Measurements from ENCODE around the gene TRIM38.

The TRIM38 gene

GRCh38 chr6:25972902-25973301, 10.3 kb downstream of the TRIM38 start:
- peaks cover 0 to 39% (median 26%) of the 10 kb centered on the region in 4 donors for H3K4me1 ChIP-seq
- H3K9me3 ChIP-seq = no peaks in the 10 kb centered on the region
- H3K27ac ChIP-seq = no peak overlapping the region
- no peak for DNase-seq
- H3K4me3 ChIP-seq = no peak overlapping the region
- intact Hi-C loops (cut with DNase I; ENCODE audit: low total_unique reads) = no loop called here
- H3K27me3 ChIP-seq = no peaks in the 10 kb centered on the region
- peaks cover 82 to 92% (median 83%) of the 10 kb centered on the region in 3 donors for H3K36me3 ChIP-seq
- no peak for TF ChIP-seq CTCF (IDR thresholded peaks at IDR 0.05)

GRCh38 chr6:25973923-25974555, 11.4 kb downstream of the TRIM38 start:
- H3K36me3 ChIP-seq = peaks cover 89 to 92% (median 92%) of the 10 kb centered on the region in 3 donors
- no peak for TF ChIP-seq CTCF (IDR thresholded peaks at IDR 0.05)
- no peaks in the 10 kb centered on the region for H3K9me3 ChIP-seq
- peaks cover 0 to 27% (median 20%) of the 10 kb centered on the region in 4 donors for H3K4me1 ChIP-seq
- intact Hi-C loops (cut with DNase I; ENCODE audit: low total_unique reads) = no loop called here
- H3K27ac ChIP-seq = no peak overlapping the region
- H3K27me3 ChIP-seq = no peaks in the 10 kb centered on the region
- no peak for DNase-seq
- H3K4me3 ChIP-seq = no peak overlapping the region

- no peaks in the 10 kb centered on the region for H3K27me3 ChIP-seq
- H3K4me1 ChIP-seq = peaks cover 0 to 12% (median 9%) of the 10 kb centered on the region in 4 donors
- no peak for TF ChIP-seq CTCF (IDR thresholded peaks at IDR 0.05)
- no peak overlapping the region for H3K27ac ChIP-seq
- no peaks in the 10 kb centered on the region for H3K9me3 ChIP-seq
- no peak for DNase-seq
- no peak overlapping the region for H3K4me3 ChIP-seq
- intact Hi-C loops (cut with DNase I; ENCODE audit: low total_unique reads) = no loop called here
- peaks cover 82 to 94% (median 85%) of the 10 kb centered on the region in 3 donors for H3K36me3 ChIP-seq
Measured at GRCh38 chr6:25975923-25976560, 13.4 kb downstream of the TRIM38 start.

GRCh38 chr6:25980935-25981334, 18.3 kb downstream of the TRIM38 start:
- DNase-seq = no peak
- H3K27me3 ChIP-seq = no peaks in the 10 kb centered on the region
- no peaks in the 10 kb centered on the region for H3K9me3 ChIP-seq
- no peak overlapping the region for H3K27ac ChIP-seq
- no peaks in the 10 kb centered on the region for H3K4me1 ChIP-seq
- no peak overlapping the region for H3K4me3 ChIP-seq
- TF ChIP-seq CTCF (IDR thresholded peaks at IDR 0.05) = no peak
- intact Hi-C loops (cut with DNase I; ENCODE audit: low total_unique reads) = no loop called here
- H3K36me3 ChIP-seq = peaks cover 79 to 89% (median 82%) of the 10 kb centered on the region in 3 donors

- Histone ChIP-seq H3K27ac (no peak overlapping the region), H3K27me3 (no peaks in the 10 kb centered on the region), H3K4me3 (no peak overlapping the region), H3K36me3 (peaks cover 73 to 90% (median 74%) of the 10 kb centered on the region in 3 donors), H3K4me1 (no peaks in the 10 kb centered on the region), H3K9me3 (no peaks in the 10 kb centered on the region)
- intact Hi-C loops (cut with DNase I; ENCODE audit: low total_unique reads) = no loop called here
- no peak for DNase-seq
- TF ChIP-seq CTCF (IDR thresholded peaks at IDR 0.05) = no peak
Measured at GRCh38 chr6:25981568-25982263, 19.1 kb downstream of the TRIM38 start.
